ENCODE results near the gene MT1E.

DNA sequence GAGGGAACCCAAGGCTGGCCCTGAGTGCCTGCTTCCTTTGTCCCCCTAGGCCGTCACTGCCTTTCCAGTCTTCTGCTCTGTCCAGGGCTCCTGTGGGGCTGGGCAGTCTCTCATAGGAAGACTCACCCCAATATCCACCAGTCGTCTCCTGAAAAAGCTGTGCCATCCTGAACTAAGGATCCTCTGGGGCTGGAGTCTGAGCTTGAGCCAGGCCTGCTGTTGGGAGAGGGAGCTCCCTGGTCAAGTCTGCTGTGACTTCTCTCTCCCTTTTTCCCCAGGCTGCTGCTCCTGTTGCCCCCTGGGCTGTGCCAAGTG, 45.0 kb downstream of the MT1E start:
- TF ChIP-seq, protein P1, sequence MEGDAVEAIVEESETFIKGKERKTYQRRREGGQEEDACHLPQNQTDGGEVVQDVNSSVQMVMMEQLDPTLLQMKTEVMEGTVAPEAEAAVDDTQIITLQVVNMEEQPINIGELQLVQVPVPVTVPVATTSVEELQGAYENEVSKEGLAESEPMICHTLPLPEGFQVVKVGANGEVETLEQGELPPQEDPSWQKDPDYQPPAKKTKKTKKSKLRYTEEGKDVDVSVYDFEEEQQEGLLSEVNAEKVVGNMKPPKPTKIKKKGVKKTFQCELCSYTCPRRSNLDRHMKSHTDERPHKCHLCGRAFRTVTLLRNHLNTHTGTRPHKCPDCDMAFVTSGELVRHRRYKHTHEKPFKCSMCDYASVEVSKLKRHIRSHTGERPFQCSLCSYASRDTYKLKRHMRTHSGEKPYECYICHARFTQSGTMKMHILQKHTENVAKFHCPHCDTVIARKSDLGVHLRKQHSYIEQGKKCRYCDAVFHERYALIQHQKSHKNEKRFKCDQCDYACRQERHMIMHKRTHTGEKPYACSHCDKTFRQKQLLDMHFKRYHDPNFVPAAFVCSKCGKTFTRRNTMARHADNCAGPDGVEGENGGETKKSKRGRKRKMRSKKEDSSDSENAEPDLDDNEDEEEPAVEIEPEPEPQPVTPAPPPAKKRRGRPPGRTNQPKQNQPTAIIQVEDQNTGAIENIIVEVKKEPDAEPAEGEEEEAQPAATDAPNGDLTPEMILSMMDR (IDR thresholded peaks at IDR 0.05; ENCODE audit: insufficient read depth, low read length): no peak
- TF ChIP-seq POLR2AphosphoS5 (IDR thresholded peaks at IDR 0.05; ENCODE audit: low read depth): no peak
- TF ChIP-seq, protein P2, sequence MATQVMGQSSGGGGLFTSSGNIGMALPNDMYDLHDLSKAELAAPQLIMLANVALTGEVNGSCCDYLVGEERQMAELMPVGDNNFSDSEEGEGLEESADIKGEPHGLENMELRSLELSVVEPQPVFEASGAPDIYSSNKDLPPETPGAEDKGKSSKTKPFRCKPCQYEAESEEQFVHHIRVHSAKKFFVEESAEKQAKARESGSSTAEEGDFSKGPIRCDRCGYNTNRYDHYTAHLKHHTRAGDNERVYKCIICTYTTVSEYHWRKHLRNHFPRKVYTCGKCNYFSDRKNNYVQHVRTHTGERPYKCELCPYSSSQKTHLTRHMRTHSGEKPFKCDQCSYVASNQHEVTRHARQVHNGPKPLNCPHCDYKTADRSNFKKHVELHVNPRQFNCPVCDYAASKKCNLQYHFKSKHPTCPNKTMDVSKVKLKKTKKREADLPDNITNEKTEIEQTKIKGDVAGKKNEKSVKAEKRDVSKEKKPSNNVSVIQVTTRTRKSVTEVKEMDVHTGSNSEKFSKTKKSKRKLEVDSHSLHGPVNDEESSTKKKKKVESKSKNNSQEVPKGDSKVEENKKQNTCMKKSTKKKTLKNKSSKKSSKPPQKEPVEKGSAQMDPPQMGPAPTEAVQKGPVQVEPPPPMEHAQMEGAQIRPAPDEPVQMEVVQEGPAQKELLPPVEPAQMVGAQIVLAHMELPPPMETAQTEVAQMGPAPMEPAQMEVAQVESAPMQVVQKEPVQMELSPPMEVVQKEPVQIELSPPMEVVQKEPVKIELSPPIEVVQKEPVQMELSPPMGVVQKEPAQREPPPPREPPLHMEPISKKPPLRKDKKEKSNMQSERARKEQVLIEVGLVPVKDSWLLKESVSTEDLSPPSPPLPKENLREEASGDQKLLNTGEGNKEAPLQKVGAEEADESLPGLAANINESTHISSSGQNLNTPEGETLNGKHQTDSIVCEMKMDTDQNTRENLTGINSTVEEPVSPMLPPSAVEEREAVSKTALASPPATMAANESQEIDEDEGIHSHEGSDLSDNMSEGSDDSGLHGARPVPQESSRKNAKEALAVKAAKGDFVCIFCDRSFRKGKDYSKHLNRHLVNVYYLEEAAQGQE (IDR thresholded peaks at IDR 0.05; ENCODE audit: insufficient replicate concordance, low read depth): no peak

Data from HL-60 (cell line).